ENCODE data around the gene CPA5. TPM values are rescaled to one million over a fixed set of nuclear protein-coding genes. Genes with fewer than 3 reads are reported as not detected.

Gene CPA5
- total and polyA plus RNA-seq, 2 experiments from 2014 or later, result not detected

GRCh38 chr7:130337410-130337971, 7.1 kb upstream of the CPA5 start:
- no peaks in the 10 kb centered on the region for H3K27me3 ChIP-seq (ENCODE audit: insufficient read depth)
- H2AFZ ChIP-seq, result peak overlapping the region; percentile 30
- peaks cover 15% of the 10 kb centered on the region for H3K9me2 ChIP-seq (ENCODE audit: insufficient read depth)
- Mint-ChIP-seq H3K27me3 (ENCODE audit: insufficient read depth, low read depth, poor library complexity) (peaks cover 2% of the 10 kb centered on the region), H3K36me3 (ENCODE audit: low read depth) (no peaks in the 10 kb centered on the region), H3K4me1 (peaks cover 18% of the 10 kb centered on the region), H3K9me3 (no peaks in the 10 kb centered on the region), H3K27ac (peak overlapping the region; percentile 86), H3K4me3 (no peak overlapping the region)
- ATAC-seq (peak; percentile 45), DNase-seq (ENCODE audit: low spot score) (no peak)
- peaks cover 17% of the 10 kb centered on the region for H3K4me1 ChIP-seq (ENCODE audit: insufficient read depth)
- no peaks in the 10 kb centered on the region for H3K36me3 ChIP-seq (ENCODE audit: insufficient read depth)
- no peaks in the 10 kb centered on the region for H3F3A ChIP-seq (replicated peaks; ENCODE audit: low read depth)
- H3K27ac ChIP-seq (ENCODE audit: low read depth), result no peak overlapping the region
- TF ChIP-seq POLR2AphosphoS5 (IDR thresholded peaks at IDR 0.05; ENCODE audit: low read depth) (no peak), CREB1 (CRISPR knock-in tag; IDR thresholded peaks at IDR 0.05; ENCODE audit: low read depth) (no peak), ZNF114 (CRISPR knock-in tag; IDR thresholded peaks at IDR 0.05) (no peak), NANOG (IDR thresholded peaks at IDR 0.05; ENCODE audit: borderline replicate concordance) (no peak), ZNF462 (CRISPR knock-in tag; IDR thresholded peaks at IDR 0.05) (no peak), REST (IDR thresholded peaks at IDR 0.05; ENCODE audit: unreplicated experiment) (no peak), EZH2 (IDR thresholded peaks at IDR 0.05; ENCODE audit: low read depth, unreplicated experiment) (no peak), STAT1 (IDR thresholded peaks at IDR 0.05; ENCODE audit: unreplicated experiment) (no peak), CTCF (conservative IDR thresholded peaks at IDR 0.05; ENCODE audit: low read depth in 2 of 2) (no peak), EZH2phosphoT487 (IDR thresholded peaks at IDR 0.05; ENCODE audit: unreplicated experiment) (no peak), ZNF331 (CRISPR knock-in tag; IDR thresholded peaks at IDR 0.05; ENCODE audit: low read depth) (no peak), JUNB (IDR thresholded peaks at IDR 0.05; ENCODE audit: unreplicated experiment) (no peak), ETS1 (IDR thresholded peaks at IDR 0.05) (no peak)
- H3K79me2 ChIP-seq (replicated peaks; ENCODE audit: insufficient read depth), result no peaks in the 10 kb centered on the region
- H4K20me1 ChIP-seq (replicated peaks; ENCODE audit: insufficient read depth), result no peaks in the 10 kb centered on the region
- H3K4me2 ChIP-seq, result peak overlapping the region; percentile 68
- no peak overlapping the region for H3K4me3 ChIP-seq

Measured in GM23338 (cell line).